ENCODE data around the gene UNC93A. TPM values are rescaled to one million over a fixed set of nuclear protein-coding genes. Genes with fewer than 3 reads are reported as not detected.

The UNC93A gene
- total RNA-seq, 1 donor from 2014 or later, result not detected

- Mint-ChIP-seq H3K27me3 (ENCODE audit: low read depth) (peaks cover 2% of the 10 kb centered on the region), H3K4me3 (ENCODE audit: unreplicated experiment) (no peak overlapping the region), H3K36me3 (ENCODE audit: low read depth) (no peaks in the 10 kb centered on the region), H3K4me1 (ENCODE audit: low read depth) (no peaks in the 10 kb centered on the region), H3K9me3 (ENCODE audit: low read depth) (no peaks in the 10 kb centered on the region), H3K27ac (ENCODE audit: unreplicated experiment) (no peak overlapping the region)
- TF ChIP-seq CTCF (IDR thresholded peaks at IDR 0.05), result no peak
- no peak for DNase-seq (ENCODE audit: low spot score)
Observed at GRCh38 chr6:167323111-167323510, 32.0 kb downstream of the UNC93A start.

- Mint-ChIP-seq H3K27ac (ENCODE audit: unreplicated experiment) (no peak overlapping the region), H3K4me1 (ENCODE audit: low read depth) (no peaks in the 10 kb centered on the region), H3K36me3 (ENCODE audit: low read depth) (no peaks in the 10 kb centered on the region), H3K27me3 (ENCODE audit: low read depth) (peaks cover 2% of the 10 kb centered on the region), H3K4me3 (ENCODE audit: unreplicated experiment) (no peak overlapping the region), H3K9me3 (ENCODE audit: low read depth) (no peaks in the 10 kb centered on the region)
- no peak for DNase-seq (ENCODE audit: low spot score)
- no peak for TF ChIP-seq CTCF (IDR thresholded peaks at IDR 0.05)
Observed at GRCh38 chr6:167324111-167324510, 33.0 kb downstream of the UNC93A start.

GRCh38 chr6:167325766-167326165 is 34.7 kb downstream of the UNC93A start:
- H3K4me1 Mint-ChIP-seq (ENCODE audit: low read depth), result no peaks in the 10 kb centered on the region
- DNase-seq (ENCODE audit: low spot score), result no peak
- H3K27me3 Mint-ChIP-seq (ENCODE audit: low read depth), result peaks cover 4% of the 10 kb centered on the region
- H3K9me3 Mint-ChIP-seq (ENCODE audit: low read depth), result no peaks in the 10 kb centered on the region
- no peaks in the 10 kb centered on the region for H3K36me3 Mint-ChIP-seq (ENCODE audit: low read depth)
- TF ChIP-seq CTCF (IDR thresholded peaks at IDR 0.05), result no peak
- no peak overlapping the region for H3K4me3 Mint-ChIP-seq (ENCODE audit: unreplicated experiment)
- no peak overlapping the region for H3K27ac Mint-ChIP-seq (ENCODE audit: unreplicated experiment)

- H3K4me1 Mint-ChIP-seq (ENCODE audit: low read depth), result no peaks in the 10 kb centered on the region
- H3K27me3 Mint-ChIP-seq (ENCODE audit: low read depth), result peaks cover 10% of the 10 kb centered on the region
- no peaks in the 10 kb centered on the region for H3K36me3 Mint-ChIP-seq (ENCODE audit: low read depth)
- TF ChIP-seq CTCF (IDR thresholded peaks at IDR 0.05), result no peak
- no peak for DNase-seq (ENCODE audit: low spot score)
- no peak overlapping the region for H3K27ac Mint-ChIP-seq (ENCODE audit: unreplicated experiment)
- no peaks in the 10 kb centered on the region for H3K9me3 Mint-ChIP-seq (ENCODE audit: low read depth)
- no peak overlapping the region for H3K4me3 Mint-ChIP-seq (ENCODE audit: unreplicated experiment)
Observed at GRCh38 chr6:167327391-167327790, 36.3 kb downstream of the UNC93A start.

GRCh38 chr6:167328086-167328485 is 37.0 kb downstream of the UNC93A start:
- peaks cover 10% of the 10 kb centered on the region for H3K27me3 Mint-ChIP-seq (ENCODE audit: low read depth)
- no peak for DNase-seq (ENCODE audit: low spot score)
- no peaks in the 10 kb centered on the region for H3K4me1 Mint-ChIP-seq (ENCODE audit: low read depth)
- no peaks in the 10 kb centered on the region for H3K9me3 Mint-ChIP-seq (ENCODE audit: low read depth)
- H3K36me3 Mint-ChIP-seq (ENCODE audit: low read depth), result no peaks in the 10 kb centered on the region
- TF ChIP-seq CTCF (IDR thresholded peaks at IDR 0.05), result no peak
- H3K27ac Mint-ChIP-seq (ENCODE audit: unreplicated experiment), result no peak overlapping the region
- H3K4me3 Mint-ChIP-seq (ENCODE audit: unreplicated experiment), result no peak overlapping the region

Measured in chondrocyte (in vitro differentiated cells).